GM21737 (cell line): ENCODE measurements around the gene ZDHHC5.
A peak's percentile ranks its signal among the peaks of the same experiment; 100 is the strongest.

Experiments
- ATAC-seq: cut with Tn5 transposase; IDR thresholded peaks from one replicate; pipeline ENCODE4 v1.9.1; 2021; ENCODE audit warnings: mild to moderate bottlenecking, moderate library complexity; ENCODE audit not compliant: unreplicated experiment

The ZDHHC5 gene, protein sequence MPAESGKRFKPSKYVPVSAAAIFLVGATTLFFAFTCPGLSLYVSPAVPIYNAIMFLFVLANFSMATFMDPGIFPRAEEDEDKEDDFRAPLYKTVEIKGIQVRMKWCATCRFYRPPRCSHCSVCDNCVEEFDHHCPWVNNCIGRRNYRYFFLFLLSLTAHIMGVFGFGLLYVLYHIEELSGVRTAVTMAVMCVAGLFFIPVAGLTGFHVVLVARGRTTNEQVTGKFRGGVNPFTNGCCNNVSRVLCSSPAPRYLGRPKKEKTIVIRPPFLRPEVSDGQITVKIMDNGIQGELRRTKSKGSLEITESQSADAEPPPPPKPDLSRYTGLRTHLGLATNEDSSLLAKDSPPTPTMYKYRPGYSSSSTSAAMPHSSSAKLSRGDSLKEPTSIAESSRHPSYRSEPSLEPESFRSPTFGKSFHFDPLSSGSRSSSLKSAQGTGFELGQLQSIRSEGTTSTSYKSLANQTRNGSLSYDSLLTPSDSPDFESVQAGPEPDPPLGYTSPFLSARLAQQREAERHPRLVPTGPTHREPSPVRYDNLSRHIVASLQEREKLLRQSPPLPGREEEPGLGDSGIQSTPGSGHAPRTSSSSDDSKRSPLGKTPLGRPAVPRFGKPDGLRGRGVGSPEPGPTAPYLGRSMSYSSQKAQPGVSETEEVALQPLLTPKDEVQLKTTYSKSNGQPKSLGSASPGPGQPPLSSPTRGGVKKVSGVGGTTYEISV

GRCh38 chr11:57667736-57668433, at the start of gene ZDHHC5:
Gene ZDHHC5, plus strand, starts transcription at chr11:57668114. Its CDS starts 4,977 bp downstream, at chr11:57673091.
- ATAC-seq = peak; percentile 76

DNA sequence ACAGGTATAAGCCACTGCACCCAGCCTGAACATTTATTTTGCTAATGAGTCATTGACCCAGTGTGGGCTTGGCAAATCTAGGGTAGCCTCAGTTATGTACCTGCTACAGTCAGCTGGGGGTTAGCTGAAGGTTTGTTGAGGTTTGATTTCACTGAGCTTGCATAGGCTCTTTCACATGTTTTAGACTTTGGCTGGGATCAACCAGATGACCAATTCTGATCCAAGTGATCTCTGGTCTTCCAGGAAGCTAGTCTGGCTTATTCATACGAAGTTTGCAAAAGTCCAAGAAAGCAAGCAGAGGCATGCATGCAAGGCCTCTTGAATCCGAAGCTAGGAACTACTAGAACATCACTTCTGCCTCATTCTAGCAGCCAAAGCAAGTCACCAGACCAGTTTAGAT, 49.5 kb upstream of the ZDHHC5 start:
- no peak for ATAC-seq

- ATAC-seq = no peak
These were observed 48.6 kb upstream of the ZDHHC5 start for GRCh38 chr11:57619331-57619730.

DNA sequence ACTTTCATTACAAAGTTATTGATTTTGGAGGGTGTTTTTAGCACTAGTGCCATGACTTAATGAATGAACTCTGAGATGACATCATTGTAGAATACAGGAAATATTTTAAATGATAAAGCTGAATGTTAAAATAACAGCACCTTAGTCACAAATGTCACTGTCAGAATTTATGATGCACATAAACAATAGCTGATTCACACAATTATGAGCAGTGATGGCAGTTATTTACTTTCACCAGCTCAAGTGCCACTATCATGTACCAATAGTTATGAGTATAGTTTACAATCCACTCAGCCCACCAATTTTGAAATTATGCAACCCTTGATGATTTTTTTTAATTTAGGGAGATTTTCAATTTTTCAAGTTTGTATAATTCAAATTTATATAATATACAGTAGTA, 47.4 kb upstream of the ZDHHC5 start:
- no peak for ATAC-seq

- no peak for ATAC-seq
These were observed 45.7 kb upstream of the ZDHHC5 start for GRCh38 chr11:57622263-57622662.

GRCh38 chr11:57624864-57625263, 43.0 kb upstream of the ZDHHC5 start:
- no peak for ATAC-seq

GRCh38 chr11:57626895-57627294, 41.0 kb upstream of the ZDHHC5 start:
- no peak for ATAC-seq

DNA sequence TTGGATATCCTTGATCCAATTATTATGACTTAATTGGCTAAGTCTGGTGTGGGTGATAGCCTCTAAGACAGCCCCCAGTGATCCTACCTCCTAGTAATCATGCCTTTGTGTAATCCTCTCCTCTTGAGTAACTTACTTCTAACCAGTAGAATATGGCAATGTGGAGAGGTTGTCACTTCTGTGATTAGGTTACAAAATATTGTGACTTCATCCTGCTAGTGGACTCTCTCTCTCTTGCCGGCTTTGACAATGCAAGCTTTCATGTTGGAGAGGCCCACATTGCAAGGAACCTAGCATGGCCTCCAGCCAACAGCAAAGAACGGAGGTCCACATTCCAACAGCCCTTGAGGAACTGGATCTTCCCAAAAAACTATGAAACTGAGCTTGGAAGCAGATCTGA, 37.7 kb upstream of the ZDHHC5 start:
- ATAC-seq = no peak

DNA sequence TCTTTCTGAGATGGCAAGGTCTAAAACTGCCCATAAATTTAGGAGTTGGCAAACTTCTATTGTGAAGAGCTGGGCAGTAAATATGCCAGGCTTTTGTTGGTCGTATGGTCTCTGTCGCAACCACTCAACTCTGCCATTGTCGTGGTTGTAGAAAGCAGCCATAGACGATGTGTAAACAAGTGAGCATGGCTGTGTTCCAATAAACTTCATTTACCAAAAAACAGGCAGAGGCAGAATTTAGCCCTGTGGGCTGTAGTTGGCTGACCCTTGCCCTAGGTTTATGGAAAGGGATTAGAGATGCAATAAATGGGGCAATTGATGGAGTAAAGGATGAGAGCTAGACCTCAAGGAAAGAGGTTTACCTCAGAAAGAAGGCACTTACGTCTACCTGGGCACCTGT, 35.8 kb upstream of the ZDHHC5 start:
- no peak for ATAC-seq

GRCh38 chr11:57633394-57634070, 34.4 kb upstream of the ZDHHC5 start:
- ATAC-seq = no peak

DNA sequence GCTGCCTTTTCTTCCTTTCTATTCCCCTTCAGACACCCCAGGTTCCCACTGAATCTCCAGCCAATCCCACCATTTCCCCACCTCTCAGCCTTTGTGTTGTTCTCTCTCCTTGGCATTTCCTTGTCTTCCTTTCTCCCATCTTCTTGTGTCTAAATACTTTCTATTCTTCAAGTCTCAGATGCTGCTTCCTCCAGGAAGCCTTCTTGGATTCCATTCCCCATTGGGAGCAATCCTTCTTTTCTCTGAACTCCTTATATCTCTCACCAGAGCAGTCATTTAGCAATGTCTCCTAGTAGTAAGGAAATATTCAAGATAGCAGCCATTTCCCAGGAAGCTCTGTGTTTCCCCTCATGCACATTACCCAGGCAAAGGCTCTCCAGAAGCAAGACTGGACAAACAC, 33.6 kb upstream of the ZDHHC5 start:
- no peak for ATAC-seq

- no peak for ATAC-seq
These were observed 32.7 kb upstream of the ZDHHC5 start for GRCh38 chr11:57635246-57635645.

DNA sequence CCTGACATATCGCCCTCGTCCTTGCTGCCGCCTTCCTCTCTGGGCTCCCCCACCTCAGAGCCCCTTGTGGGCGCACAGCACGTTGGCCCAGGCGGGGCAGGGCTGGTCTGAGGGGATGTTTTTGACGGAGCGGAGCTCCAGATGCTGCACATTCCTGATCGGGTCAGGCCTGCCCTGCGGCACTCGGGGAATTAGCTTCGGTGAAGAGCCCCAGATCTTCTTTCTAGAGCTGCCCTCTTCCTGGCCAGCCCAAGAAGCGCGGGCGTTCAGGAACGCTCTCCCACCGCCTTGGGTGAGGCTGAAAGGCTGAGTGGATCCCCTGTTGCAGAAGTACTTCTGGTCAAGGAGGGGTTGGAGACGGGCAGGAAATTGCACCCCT, 30.3 kb upstream of the ZDHHC5 start:
- ATAC-seq = no peak

DNA sequence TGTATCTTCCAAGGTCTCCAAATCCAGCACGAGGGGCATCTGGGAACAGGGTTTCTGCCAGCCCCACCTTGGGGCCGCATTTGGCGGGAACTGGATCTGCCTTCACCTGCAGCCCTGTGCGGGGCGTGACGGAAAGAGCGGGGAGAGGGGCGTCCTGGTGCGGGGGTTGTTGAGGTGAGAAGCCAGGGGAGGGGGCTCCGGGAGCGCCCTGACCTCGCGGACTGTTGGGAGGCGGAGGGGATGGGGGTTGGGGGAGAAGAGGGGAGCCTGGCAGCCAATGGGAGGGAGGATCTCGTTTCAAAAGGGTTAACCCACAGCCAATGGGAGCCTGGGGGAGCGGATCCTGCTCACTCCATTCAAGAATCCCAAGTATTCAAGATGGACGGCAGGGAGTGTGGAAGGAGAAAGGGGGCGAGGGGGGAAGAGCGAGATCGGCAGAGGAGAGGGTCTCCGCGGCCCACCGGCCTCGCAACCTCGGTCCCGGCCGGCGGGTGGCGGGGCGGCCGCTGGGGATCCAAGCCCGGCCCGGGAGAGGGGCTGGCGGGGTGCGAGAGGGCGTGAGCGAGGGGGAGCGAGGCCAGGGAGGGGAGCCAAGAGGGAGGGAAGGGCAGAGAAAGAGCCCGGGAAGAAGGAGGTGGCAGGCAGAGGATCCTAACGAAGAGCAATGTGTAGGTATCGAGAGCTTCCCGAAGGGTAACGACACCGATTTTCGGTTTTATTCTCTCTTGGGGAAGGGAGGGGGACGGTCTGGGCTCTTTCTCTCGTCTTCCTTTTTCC, 29.7 kb upstream of the ZDHHC5 start:
- peak; percentile 40 for ATAC-seq

DNA sequence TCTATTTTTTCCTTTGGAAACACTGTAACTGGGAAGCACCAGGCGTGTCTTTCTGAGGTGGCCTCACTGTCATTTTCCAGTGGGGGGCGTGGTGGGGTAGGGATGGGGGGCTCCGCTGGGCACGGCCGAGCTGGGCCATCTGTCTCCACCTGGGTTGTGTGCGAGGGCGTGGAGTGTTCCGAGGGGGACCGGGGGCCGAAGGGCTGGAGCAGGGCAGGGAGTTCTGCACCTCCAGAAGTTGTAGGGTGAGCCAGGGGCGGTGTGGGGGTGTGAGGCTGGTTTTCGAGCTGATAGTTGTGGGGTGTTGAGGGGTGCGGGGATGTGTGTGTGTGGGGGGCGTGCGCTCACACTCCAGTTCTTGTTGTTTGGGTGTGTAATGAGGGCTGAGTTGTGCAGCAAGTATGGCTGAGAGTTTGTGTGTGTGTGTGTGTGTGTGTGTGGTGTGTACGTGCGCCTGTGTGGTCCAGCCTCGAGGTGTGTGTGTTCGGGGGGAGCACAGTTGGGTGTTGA, 29.0 kb upstream of the ZDHHC5 start:
- no peak for ATAC-seq

- no peak for ATAC-seq
These were observed 28.4 kb upstream of the ZDHHC5 start for GRCh38 chr11:57639321-57640067.

GRCh38 chr11:57640068-57640800, 27.7 kb upstream of the ZDHHC5 start:
- ATAC-seq = no peak

- no peak for ATAC-seq
These were observed 26.7 kb upstream of the ZDHHC5 start for GRCh38 chr11:57641011-57641807.
